Fibroblast of gingiva (primary cell): ENCODE data around the gene SCARB2.
A peak's percentile ranks its signal among the peaks of the same experiment; 100 is the strongest.

Experiments used
- DNase-seq: peaks from one replicate; pipeline ENCODE4 v3.0.0-alpha.2; 2011; ENCODE audit warnings: low read depth

Gene SCARB2

DNA sequence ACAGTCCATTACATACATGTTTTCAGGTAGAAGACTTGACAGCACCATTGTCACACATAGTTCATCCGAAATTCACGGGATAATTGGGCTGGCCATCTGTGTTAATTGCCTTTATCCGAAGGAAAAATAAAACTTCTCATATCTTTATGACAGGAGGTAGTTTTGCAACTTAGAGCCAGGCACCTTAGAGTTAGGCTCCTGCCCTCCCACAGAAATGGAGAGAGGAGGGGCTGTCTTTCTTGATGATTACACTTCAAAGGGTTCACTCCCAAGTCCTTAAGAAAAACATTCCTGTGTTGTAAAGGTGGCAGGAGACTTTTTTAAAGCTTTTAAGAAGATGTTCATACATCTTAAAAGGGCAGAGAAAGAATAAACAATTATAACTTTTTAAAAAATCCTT, 10.5 kb upstream of the SCARB2 start:
- DNase-seq = no peak

DNA sequence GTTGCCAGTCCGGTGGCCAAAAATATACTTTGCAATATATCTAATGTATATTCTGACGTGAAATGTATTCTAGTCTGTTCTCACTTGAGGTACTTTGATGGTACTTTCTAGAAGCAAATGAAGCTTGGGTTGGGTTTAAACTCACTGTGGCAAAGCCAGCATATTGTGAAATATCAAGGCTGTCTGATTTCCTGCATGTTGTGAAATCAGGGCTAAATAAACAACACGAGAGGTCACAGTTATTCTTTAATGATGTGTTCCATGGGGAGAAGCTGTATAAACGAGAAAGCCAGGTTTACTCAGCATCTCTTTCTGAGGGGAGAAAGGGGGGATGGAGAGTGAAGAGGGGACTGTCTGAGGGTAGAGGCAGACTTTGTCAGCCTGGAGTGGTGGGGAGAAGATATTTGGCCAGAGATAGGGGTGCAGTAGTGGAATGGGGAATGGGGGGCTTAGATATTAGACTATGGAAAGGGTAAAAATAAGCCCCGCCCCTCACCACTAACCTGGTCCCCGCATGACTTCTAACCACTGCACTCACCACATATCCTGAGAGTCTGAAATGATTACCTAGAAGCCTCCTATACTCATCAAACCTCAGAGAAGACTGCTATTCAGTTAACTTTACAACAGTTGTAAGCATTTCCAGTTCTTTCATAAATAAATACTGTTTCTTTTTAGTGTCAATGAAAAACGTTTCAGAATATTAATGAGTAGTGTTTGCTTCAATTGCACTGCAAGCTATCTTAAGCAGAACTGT, 5.9 kb upstream of the SCARB2 start:
- peak; percentile 76 for DNase-seq

GRCh38 chr4:76216975-76217814, 3.6 kb upstream of the SCARB2 start:
- no peak for DNase-seq

- no peak for DNase-seq
Observed at GRCh38 chr4:76216524-76216923, 2.9 kb upstream of the SCARB2 start.

DNA sequence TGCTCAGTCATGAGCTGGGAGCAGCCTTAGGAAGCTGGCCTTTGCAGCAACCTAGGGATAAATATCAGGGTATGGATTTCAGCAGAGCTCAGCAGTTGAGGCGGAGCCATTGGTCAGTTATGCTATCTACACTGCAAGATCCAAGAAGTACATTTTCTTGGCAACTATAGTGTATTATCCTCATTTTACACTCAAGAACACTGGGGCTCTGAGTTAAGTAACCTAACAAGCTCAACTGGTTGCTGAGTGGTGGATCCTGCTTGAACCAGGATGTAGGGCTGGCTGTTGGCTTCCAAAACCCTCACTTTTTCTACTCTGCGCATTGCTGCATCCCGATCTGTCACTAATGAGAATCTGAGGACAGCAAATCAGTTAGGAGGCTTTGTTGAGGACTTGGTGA, 1.5 kb upstream of the SCARB2 start:
- no peak for DNase-seq

GRCh38 chr4:76214177-76214675, 602 bp upstream of the SCARB2 start:
- no peak for DNase-seq

DNA sequence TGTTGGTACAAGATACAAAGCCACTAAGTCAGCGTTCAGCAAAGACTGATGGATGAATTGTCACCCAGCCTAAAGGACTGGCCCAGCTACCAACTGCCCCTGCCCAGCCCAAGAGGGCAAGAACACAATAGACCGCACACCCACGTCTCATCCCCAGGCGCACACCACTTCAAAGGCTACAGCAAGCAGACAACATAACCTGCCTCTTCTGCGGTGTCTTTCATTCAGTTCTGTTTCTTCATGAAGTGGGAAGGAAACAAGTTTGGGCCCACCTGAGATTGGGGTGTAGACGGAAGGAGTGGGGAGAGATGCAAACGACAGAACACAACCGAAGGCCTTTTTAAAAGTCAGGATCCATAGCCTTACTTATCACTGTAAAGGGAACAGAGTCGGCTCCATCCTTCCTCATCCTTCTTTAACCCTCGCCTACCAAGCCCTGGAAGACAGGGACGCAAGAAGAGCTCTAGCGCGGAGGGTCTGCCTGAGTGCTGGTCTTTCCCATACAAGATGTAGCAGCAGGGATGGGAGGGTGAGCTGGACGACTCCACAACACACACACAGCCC, 691 bp downstream of the SCARB2 start:
- no peak for DNase-seq

- DNase-seq = no peak
Observed at GRCh38 chr4:76211769-76212708, 1.6 kb downstream of the SCARB2 start.

- DNase-seq = no peak
Observed at GRCh38 chr4:76210452-76210851, 3.2 kb downstream of the SCARB2 start.

DNA sequence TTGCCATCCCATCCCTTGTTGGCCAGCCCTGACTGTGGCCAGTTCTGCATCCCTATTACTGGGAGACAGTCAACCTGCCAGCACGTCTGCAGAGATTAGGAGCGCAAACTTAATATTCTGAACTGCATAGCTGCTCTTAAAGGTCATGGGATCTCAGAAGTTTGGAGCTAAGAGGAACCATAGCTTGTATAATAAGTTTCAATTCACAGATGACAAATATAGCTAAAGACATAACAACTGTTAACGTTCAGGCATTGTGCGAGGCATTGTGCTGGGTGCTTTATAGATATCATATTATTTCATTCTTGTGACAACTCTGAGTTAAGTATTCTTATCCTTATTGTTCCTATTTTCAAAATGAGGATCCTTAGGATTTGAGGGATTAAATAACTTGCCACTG, 3.7 kb downstream of the SCARB2 start:
- DNase-seq = no peak

- DNase-seq = peak; percentile 84
Observed at GRCh38 chr4:76208005-76208765, 5.4 kb downstream of the SCARB2 start.

GRCh38 chr4:76207549-76207948, 6.1 kb downstream of the SCARB2 start:
- DNase-seq = no peak

- DNase-seq = no peak
Observed at GRCh38 chr4:76206222-76206942, 7.2 kb downstream of the SCARB2 start.

DNA sequence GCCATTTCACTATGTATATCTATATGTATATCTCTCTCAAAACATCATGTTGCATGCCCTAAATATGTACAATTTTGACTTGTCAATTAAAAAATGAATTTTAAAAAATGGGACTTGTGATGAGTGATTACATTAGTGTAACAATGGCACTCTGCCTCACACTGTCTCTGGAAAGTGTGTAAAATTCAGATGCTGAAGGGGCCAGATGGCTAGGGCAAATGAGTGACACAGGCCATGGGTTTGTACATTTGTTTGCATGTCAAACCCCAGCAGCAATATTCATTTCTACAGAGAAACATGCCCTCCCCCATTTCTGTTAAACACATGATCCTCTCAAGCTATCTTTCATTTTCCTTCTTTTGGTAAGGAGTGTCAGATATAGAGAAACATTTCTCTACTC, 8.1 kb downstream of the SCARB2 start:
- DNase-seq = no peak

GRCh38 chr4:76204936-76205335, 8.7 kb downstream of the SCARB2 start:
- no peak for DNase-seq

DNA sequence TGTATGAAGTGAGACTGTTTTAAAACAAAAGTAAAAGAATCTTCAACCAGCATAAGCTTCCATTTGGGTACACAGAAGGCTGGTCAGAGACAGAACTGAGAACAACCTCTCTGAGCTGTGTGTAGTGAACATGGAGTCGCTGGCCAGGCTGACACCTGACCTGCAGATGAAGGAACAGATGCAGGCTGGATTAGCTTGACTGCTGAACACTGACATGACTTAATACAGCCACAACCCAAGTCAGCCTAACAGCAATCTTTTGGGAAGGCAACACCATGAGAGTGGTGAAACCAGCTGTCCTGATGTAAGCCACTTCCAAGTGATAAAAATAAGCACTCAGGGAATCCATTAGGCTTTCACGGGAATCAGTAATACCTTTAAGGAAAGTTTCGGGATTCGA, 10.1 kb downstream of the SCARB2 start:
- DNase-seq = no peak

DNA sequence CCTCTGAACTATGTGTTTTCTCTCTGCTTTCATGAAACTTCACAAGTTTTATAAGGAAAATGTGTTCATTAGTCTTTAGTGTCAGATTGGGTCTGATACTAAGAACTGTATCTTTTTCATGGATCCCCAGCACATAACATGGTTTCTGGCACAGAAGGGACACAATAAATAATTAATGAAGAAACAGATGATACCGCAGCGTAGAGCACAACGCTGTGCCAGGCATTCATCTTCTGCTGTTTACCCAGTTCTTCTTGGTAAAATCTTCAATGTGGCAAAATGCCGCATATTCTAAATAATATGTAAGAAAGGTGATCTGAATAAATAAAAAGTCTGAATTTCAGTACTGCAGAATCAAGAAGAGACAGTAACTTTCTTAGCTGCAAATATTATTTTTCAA, 12.3 kb downstream of the SCARB2 start:
- no peak for DNase-seq

- no peak for DNase-seq
Observed at GRCh38 chr4:76200771-76201231, 12.8 kb downstream of the SCARB2 start.

DNA sequence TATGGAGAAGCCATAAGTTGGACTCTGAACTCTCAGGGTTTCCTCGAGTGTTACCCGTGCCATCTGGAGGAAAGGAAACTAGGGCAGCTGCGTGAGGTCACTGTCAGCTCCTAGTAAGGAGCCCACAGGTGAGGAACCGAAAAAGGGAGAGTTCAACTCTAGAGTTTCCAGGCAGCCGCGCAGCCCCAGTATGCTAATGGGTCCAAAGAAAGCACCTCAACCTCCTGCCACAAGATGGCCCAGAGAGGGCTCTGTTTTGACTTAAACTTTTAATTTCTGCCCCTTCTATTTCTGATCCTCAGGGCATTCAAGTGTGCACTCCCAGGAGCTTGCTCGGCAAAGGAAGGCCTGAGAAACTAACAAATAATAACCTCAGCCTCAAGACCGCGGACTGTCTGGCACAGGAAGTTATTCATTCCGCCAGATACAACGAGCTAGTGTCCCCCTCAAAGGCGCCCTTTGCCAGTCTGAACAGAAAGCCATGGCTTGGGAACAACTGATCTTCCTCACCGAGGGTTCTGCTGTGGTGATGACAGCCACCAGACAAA, 13.9 kb downstream of the SCARB2 start:
- no peak for DNase-seq
